ENCODE results near the gene ATP6V1G2.

DNA sequence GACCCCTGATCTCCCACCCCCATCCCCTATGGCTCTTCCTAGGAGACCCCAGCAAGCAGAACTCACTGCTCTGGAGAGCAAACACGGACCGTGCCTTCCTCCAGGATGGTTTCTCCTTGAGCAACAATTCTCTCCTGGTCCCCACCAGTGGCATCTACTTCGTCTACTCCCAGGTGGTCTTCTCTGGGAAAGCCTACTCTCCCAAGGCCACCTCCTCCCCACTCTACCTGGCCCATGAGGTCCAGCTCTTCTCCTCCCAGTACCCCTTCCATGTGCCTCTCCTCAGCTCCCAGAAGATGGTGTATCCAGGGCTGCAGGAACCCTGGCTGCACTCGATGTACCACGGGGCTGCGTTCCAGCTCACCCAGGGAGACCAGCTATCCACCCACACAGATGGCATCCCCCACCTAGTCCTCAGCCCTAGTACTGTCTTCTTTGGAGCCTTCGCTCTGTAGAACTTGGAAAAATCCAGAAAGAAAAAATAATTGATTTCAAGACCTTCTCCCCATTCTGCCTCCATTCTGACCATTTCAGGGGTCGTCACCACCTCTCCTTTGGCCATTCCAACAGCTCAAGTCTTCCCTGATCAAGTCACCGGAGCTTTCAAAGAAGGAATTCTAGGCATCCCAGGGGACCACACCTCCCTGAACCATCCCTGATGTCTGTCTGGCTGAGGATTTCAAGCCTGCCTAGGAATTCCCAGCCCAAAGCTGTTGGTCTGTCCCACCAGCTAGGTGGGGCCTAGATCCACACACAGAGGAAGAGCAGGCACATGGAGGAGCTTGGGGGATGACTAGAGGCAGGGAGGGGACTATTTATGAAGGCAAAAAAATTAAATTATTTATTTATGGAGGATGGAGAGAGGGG is 27.1 kb upstream of the ATP6V1G2 start:
- TF ChIP-seq, protein P1, sequence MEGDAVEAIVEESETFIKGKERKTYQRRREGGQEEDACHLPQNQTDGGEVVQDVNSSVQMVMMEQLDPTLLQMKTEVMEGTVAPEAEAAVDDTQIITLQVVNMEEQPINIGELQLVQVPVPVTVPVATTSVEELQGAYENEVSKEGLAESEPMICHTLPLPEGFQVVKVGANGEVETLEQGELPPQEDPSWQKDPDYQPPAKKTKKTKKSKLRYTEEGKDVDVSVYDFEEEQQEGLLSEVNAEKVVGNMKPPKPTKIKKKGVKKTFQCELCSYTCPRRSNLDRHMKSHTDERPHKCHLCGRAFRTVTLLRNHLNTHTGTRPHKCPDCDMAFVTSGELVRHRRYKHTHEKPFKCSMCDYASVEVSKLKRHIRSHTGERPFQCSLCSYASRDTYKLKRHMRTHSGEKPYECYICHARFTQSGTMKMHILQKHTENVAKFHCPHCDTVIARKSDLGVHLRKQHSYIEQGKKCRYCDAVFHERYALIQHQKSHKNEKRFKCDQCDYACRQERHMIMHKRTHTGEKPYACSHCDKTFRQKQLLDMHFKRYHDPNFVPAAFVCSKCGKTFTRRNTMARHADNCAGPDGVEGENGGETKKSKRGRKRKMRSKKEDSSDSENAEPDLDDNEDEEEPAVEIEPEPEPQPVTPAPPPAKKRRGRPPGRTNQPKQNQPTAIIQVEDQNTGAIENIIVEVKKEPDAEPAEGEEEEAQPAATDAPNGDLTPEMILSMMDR (conservative IDR thresholded peaks at IDR 0.05; ENCODE audit: low read depth, low read length): no peak
- TF ChIP-seq EZH2 (IDR thresholded peaks at IDR 0.05; ENCODE audit: borderline replicate concordance, low read depth, low read length, poor library complexity, severe bottlenecking): no peak

Measured in A673 (cell line).